Measurements from ENCODE around the gene OSBP2.

Gene OSBP2

DNA sequence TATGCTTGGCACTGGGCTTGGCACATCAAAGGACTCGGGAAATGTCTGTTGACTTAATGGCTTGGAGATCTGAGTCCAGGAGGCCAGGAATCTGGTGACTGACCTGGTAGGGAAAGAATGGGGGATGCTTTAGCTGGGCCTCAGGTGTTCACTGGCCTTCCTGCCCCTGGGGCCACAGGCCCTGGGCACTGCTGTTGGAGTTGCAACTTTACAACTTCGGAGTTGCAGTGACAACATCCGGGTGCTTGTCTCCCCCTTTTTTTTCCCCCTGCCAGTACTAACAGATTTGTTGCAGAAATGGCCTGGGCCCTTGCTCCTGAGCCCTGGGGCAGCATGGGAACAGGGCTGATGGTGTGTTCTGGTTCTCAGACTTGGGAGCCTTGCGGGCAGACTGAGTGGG, 23.8 kb downstream of the OSBP2 start:
- no peak for DNase-seq
- Histone ChIP-seq H3K4me1 (no peaks in the 10 kb centered on the region), H3K4me3 (ENCODE audit: low read depth, low read length) (no peak overlapping the region), H3K36me3 (no peaks in the 10 kb centered on the region), H3K9me3 (no peaks in the 10 kb centered on the region; the same call in 1 of the 2 replicates), H3K27me3 (no peaks in the 10 kb centered on the region)
- TF ChIP-seq, protein P1, sequence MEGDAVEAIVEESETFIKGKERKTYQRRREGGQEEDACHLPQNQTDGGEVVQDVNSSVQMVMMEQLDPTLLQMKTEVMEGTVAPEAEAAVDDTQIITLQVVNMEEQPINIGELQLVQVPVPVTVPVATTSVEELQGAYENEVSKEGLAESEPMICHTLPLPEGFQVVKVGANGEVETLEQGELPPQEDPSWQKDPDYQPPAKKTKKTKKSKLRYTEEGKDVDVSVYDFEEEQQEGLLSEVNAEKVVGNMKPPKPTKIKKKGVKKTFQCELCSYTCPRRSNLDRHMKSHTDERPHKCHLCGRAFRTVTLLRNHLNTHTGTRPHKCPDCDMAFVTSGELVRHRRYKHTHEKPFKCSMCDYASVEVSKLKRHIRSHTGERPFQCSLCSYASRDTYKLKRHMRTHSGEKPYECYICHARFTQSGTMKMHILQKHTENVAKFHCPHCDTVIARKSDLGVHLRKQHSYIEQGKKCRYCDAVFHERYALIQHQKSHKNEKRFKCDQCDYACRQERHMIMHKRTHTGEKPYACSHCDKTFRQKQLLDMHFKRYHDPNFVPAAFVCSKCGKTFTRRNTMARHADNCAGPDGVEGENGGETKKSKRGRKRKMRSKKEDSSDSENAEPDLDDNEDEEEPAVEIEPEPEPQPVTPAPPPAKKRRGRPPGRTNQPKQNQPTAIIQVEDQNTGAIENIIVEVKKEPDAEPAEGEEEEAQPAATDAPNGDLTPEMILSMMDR (IDR thresholded peaks at IDR 0.05; ENCODE audit: low read depth, low read length): no peak

DNA sequence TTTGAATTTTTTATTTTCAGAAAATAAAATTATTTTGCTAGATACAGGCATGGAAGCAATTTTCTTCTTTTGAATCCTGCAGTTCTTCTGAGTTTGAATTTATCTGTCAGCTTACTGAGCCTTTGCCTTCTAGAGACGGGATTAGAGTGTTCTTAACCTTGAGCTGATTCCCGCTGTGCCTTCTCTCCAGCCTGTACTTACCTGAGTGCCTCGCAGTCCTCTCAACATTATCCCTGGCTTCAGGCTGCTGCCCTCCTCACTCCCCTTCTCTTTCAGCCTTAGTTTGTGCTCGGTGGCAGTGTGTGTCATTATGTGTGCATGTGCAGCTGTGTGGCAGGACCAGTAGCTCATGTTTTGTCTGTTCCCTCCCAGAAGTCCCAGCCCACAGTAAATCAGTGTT, 24.3 kb downstream of the OSBP2 start:
- Histone ChIP-seq H3K36me3 (no peaks in the 10 kb centered on the region), H3K27me3 (no peaks in the 10 kb centered on the region), H3K4me1 (no peaks in the 10 kb centered on the region), H3K4me3 (ENCODE audit: low read depth, low read length) (no peak overlapping the region), H3K9me3 (no peaks in the 10 kb centered on the region; the same call in 1 of the 2 replicates)
- no peak for DNase-seq
- TF ChIP-seq, protein P1 (IDR thresholded peaks at IDR 0.05; ENCODE audit: low read depth, low read length): no peak

DNA sequence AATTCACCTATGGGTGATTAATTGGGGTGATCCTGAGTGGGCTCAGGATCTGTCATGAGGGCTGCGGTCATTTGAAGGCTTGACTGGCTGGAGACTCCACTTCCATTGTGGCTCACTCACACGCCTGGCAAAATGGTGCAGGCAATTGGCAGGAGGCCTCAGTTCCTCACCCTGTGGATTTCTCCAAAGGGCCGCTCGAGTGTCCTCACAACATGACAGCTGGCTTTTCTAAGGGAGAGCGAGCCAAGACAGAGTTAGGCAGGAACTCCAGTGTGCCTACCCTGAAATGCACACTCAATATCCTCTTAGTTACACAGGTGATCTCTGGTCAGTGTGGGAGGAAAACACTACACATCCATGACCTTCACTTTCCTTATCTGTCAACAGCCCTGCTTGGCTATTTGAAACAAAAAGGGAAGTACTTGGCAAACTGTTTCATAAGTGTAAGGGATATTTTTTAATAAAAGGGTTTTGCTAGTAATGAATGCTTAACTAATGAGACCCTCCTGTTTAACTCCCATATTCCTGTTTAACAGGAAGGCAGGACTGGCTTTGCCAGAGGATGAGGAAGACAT, 25.7 kb downstream of the OSBP2 start:
- TF ChIP-seq, protein P1 (IDR thresholded peaks at IDR 0.05; ENCODE audit: low read depth, low read length): no peak
- no peaks in the 10 kb centered on the region for H3K36me3 ChIP-seq
- no peak for DNase-seq
- H3K4me3 ChIP-seq (ENCODE audit: low read depth, low read length): no peak overlapping the region
- no peaks in the 10 kb centered on the region for H3K27me3 ChIP-seq
- H3K9me3 ChIP-seq: no peaks in the 10 kb centered on the region
- no peaks in the 10 kb centered on the region for H3K4me1 ChIP-seq

DNA sequence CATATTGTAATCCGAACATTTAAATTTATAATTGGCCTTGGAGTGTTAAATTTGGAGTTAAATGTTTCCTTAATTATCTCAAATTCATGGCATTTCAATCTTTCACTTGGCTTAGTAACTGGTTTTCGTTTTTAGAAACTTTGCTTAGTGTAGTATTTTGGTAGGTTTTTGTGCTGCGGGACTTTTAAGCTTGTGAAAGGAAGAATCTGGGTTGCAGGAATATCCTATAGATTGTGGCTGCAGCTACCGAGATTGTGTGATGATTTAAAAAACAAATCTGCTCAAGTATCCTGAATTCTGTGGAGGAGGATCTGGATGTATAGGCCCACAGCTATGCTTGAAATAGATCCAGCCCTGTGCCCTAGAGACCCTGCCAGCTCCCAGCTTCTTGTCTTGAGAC, 27.1 kb downstream of the OSBP2 start:
- no peak for DNase-seq
- Histone ChIP-seq H3K9me3 (no peaks in the 10 kb centered on the region), H3K4me1 (no peaks in the 10 kb centered on the region), H3K36me3 (no peaks in the 10 kb centered on the region), H3K27me3 (no peaks in the 10 kb centered on the region), H3K4me3 (ENCODE audit: low read depth, low read length) (no peak overlapping the region)
- TF ChIP-seq, protein P1 (IDR thresholded peaks at IDR 0.05; ENCODE audit: low read depth, low read length): no peak

DNA sequence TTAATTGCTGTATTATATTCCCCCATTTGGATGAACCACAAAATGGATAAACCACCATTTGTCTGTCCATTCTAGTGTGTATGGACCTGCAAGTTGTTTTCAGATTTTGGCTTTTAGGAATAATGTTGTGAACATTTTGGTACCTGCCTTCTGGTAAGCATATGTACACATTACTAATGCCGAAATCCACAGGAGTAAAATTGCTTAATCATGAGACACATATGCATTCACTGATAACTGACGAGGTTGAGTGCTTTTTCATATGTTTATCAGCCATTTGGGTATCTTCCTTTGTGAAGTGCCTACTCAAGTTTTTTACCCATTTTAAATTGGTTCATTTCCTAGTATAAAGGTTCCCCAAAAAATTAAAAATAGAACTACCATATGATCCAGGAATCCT, 34.2 kb downstream of the OSBP2 start:
- TF ChIP-seq, protein P1 (IDR thresholded peaks at IDR 0.05; ENCODE audit: low read depth, low read length): no peak
- Histone ChIP-seq H3K27me3 (no peaks in the 10 kb centered on the region), H3K36me3 (no peaks in the 10 kb centered on the region), H3K4me1 (no peaks in the 10 kb centered on the region), H3K4me3 (ENCODE audit: low read depth, low read length) (no peak overlapping the region), H3K9me3 (no peaks in the 10 kb centered on the region)
- no peak for DNase-seq

DNA sequence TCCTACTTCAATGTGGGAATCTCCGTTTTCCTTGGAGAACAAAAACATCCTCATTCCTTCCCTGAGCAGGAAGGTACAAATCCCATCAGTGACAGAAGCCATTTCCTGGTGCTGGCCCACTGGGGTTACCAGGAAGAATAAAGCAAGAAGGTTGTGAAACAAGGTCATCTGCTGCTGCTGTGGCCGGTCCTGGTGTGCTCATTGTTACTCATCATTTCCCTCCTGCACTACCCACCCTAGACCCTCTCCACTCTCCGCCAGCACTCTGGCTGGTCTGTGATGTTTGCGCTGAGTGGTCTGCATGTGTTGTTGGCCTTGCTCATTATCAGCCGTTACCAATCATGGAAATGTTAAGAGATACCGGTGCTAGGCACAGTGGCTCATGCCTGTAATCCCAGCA, 37.0 kb downstream of the OSBP2 start:
- no peaks in the 10 kb centered on the region for H3K9me3 ChIP-seq
- DNase-seq: no peak
- H3K4me1 ChIP-seq: no peaks in the 10 kb centered on the region
- H3K4me3 ChIP-seq (ENCODE audit: low read depth, low read length): no peak overlapping the region
- no peaks in the 10 kb centered on the region for H3K36me3 ChIP-seq
- H3K27me3 ChIP-seq: no peaks in the 10 kb centered on the region
- TF ChIP-seq, protein P1 (IDR thresholded peaks at IDR 0.05; ENCODE audit: low read depth, low read length): no peak
